K562 (cell line): ENCODE results near the gene TAF9B.

ENCODE experiments used
- CREB1 ChIP-seq, 2 experiments: sonication (generic) in 1 of 2; formaldehyde crosslinking in 1 of 2; IDR thresholded peaks; 2 replicates each; pipeline versions ENCODE4 v1.6.1 to v1.8.0; 2012 to 2022; ENCODE audit warnings: inconsistent platforms in 1 of 2, mild to moderate bottlenecking in 1 of 2, missing genetic modification reagents in 1 of 2, moderate library complexity in 1 of 2
- HDAC3 ChIP-seq: fragments of 450-650 bp; IDR thresholded peaks from 2 replicates; pipeline ENCODE4 v1.6.1; 2018; ENCODE audit warnings: borderline replicate concordance, mild to moderate bottlenecking, moderate library complexity; ENCODE audit not compliant: partially characterized antibody
- SIRT6 ChIP-seq: IDR thresholded peaks from one replicate; pipeline ENCODE4 v1.6.1; 2012; ENCODE audit warnings: low read depth, mild to moderate bottlenecking, control low read depth, inconsistent platforms, low read length, moderate library complexity
- TF ChIP-seq, protein P1 (sequence below): fragments of 450-650 bp; IDR thresholded peaks from 2 replicates; pipeline ENCODE4 v1.6.1; 2017; ENCODE audit warnings: mild to moderate bottlenecking, moderate library complexity
- TF ChIP-seq, protein P2 (sequence below), 3 experiments: IDR thresholded peaks in 2 of 3; conservative IDR thresholded peaks in 1 of 3; 2 replicates each; pipeline ENCODE4 v1.5.1; 2011 to 2012; ENCODE audit warnings: low read length in 3 of 3, mild to moderate bottlenecking in 3 of 3, control low read depth in 2 of 3, improper control_type of control experiment in 1 of 3, inconsistent platforms in 1 of 3, low read depth in 1 of 3, mixed read lengths in 1 of 3, moderate library complexity in 1 of 3; ENCODE audit not compliant: insufficient read depth in 2 of 3
- TF ChIP-seq, protein P3 (sequence below), 2 experiments: fragments of 450-650 bp; formaldehyde crosslinking in 1 of 2; IDR thresholded peaks; 2 replicates each; pipeline versions ENCODE4 v1.4.0 to v1.6.1; 2014 to 2020; ENCODE audit warnings: mild to moderate bottlenecking in 2 of 2, borderline replicate concordance in 1 of 2, low read depth in 1 of 2
- TF ChIP-seq, protein P4 (sequence below): fragments of 450-650 bp; IDR thresholded peaks from 2 replicates; pipeline ENCODE4 v1.6.1; 2018; ENCODE audit not compliant: partially characterized antibody

DNA sequence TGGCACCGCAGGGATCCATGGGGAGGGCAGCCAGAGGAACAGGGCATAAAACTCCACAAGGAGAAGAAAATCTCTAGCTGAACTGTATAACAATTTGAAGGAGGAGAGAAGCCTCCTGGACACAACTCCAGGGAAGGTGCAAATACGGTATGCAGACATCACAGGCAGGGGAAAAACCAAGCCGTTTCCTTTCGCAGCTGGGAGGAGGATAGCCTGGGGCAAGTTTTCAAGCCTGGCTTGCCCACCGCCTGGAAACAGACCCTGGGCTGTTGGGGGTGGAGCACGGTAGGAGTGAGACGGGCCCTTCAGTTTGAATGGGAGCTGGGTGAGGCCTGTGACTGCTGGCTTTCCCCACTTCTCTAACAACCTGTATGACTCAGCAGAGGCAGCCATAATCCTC, 43.4 kb upstream of the TAF9B start:
- TF ChIP-seq, protein P1, sequence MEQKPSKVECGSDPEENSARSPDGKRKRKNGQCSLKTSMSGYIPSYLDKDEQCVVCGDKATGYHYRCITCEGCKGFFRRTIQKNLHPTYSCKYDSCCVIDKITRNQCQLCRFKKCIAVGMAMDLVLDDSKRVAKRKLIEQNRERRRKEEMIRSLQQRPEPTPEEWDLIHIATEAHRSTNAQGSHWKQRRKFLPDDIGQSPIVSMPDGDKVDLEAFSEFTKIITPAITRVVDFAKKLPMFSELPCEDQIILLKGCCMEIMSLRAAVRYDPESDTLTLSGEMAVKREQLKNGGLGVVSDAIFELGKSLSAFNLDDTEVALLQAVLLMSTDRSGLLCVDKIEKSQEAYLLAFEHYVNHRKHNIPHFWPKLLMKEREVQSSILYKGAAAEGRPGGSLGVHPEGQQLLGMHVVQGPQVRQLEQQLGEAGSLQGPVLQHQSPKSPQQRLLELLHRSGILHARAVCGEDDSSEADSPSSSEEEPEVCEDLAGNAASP = no peak
- TF ChIP-seq CREB1 (IDR thresholded peaks at IDR 0.05) = no peak
- TF ChIP-seq CREB1 (CRISPR knock-in tag; IDR thresholded peaks at IDR 0.05) = no peak
- TF ChIP-seq, protein P2, sequence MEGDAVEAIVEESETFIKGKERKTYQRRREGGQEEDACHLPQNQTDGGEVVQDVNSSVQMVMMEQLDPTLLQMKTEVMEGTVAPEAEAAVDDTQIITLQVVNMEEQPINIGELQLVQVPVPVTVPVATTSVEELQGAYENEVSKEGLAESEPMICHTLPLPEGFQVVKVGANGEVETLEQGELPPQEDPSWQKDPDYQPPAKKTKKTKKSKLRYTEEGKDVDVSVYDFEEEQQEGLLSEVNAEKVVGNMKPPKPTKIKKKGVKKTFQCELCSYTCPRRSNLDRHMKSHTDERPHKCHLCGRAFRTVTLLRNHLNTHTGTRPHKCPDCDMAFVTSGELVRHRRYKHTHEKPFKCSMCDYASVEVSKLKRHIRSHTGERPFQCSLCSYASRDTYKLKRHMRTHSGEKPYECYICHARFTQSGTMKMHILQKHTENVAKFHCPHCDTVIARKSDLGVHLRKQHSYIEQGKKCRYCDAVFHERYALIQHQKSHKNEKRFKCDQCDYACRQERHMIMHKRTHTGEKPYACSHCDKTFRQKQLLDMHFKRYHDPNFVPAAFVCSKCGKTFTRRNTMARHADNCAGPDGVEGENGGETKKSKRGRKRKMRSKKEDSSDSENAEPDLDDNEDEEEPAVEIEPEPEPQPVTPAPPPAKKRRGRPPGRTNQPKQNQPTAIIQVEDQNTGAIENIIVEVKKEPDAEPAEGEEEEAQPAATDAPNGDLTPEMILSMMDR (IDR thresholded peaks at IDR 0.05 in 2 of 3, conservative IDR thresholded peaks at IDR 0.05 in 1 of 3; ENCODE audit: insufficient read depth in 2 of 3, low read depth in 1 of 3, low read length in 3 of 3) = no peak
- TF ChIP-seq, protein P3, sequence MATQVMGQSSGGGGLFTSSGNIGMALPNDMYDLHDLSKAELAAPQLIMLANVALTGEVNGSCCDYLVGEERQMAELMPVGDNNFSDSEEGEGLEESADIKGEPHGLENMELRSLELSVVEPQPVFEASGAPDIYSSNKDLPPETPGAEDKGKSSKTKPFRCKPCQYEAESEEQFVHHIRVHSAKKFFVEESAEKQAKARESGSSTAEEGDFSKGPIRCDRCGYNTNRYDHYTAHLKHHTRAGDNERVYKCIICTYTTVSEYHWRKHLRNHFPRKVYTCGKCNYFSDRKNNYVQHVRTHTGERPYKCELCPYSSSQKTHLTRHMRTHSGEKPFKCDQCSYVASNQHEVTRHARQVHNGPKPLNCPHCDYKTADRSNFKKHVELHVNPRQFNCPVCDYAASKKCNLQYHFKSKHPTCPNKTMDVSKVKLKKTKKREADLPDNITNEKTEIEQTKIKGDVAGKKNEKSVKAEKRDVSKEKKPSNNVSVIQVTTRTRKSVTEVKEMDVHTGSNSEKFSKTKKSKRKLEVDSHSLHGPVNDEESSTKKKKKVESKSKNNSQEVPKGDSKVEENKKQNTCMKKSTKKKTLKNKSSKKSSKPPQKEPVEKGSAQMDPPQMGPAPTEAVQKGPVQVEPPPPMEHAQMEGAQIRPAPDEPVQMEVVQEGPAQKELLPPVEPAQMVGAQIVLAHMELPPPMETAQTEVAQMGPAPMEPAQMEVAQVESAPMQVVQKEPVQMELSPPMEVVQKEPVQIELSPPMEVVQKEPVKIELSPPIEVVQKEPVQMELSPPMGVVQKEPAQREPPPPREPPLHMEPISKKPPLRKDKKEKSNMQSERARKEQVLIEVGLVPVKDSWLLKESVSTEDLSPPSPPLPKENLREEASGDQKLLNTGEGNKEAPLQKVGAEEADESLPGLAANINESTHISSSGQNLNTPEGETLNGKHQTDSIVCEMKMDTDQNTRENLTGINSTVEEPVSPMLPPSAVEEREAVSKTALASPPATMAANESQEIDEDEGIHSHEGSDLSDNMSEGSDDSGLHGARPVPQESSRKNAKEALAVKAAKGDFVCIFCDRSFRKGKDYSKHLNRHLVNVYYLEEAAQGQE (IDR thresholded peaks at IDR 0.05; ENCODE audit: borderline replicate concordance) = no peak
- TF ChIP-seq, protein P3 (CRISPR knock-in tag; IDR thresholded peaks at IDR 0.05; ENCODE audit: low read depth) = no peak
- TF ChIP-seq SIRT6 = no peak
- TF ChIP-seq, protein P4, sequence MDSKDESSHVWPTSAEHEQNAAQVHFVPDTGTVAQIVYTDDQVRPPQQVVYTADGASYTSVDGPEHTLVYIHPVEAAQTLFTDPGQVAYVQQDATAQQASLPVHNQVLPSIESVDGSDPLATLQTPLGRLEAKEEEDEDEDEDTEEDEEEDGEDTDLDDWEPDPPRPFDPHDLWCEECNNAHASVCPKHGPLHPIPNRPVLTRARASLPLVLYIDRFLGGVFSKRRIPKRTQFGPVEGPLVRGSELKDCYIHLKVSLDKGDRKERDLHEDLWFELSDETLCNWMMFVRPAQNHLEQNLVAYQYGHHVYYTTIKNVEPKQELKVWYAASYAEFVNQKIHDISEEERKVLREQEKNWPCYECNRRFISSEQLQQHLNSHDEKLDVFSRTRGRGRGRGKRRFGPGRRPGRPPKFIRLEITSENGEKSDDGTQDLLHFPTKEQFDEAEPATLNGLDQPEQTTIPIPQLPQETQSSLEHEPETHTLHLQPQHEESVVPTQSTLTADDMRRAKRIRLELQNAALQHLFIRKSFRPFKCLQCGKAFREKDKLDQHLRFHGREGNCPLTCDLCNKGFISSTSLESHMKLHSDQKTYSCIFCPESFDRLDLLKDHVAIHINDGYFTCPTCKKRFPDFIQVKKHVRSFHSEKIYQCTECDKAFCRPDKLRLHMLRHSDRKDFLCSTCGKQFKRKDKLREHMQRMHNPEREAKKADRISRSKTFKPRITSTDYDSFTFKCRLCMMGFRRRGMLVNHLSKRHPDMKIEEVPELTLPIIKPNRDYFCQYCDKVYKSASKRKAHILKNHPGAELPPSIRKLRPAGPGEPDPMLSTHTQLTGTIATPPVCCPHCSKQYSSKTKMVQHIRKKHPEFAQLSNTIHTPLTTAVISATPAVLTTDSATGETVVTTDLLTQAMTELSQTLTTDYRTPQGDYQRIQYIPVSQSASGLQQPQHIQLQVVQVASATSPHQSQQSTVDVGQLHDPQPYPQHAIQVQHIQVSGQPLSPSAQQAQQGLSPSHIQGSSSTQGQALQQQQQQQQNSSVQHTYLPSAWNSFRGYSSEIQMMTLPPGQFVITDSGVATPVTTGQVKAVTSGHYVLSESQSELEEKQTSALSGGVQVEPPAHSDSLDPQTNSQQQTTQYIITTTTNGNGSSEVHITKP = no peak
- no peak for TF ChIP-seq HDAC3
